Measurements from ENCODE around the gene ADTRP.

DNA sequence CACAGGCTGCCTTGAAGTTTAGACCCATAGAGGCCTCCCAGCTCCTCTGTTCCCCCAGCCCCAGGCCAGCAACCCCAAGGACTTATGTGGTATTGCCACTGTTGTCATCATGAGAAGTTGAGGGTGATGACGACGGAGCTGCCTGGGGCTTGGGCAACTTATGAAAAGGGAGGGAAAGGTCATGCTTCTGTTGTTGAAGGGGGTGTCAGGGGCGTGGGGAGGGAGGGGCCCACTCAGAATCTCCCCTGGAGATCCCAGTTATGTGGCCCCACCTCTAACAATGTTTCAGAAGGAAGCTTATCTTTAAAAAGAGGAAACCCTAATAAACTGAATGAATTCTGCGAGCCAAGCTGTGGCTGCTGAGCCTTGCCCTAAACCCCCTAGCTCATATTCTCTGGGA lies 4.2 kb downstream of the ADTRP start:
- no peak for TF ChIP-seq ARNTL (CRISPR knock-in tag; IDR thresholded peaks at IDR 0.05; ENCODE audit: borderline replicate concordance, low read depth)
- TF ChIP-seq PPARA (CRISPR knock-in tag; IDR thresholded peaks at IDR 0.05; ENCODE audit: borderline replicate concordance): no peak
- no peak for TF ChIP-seq ZNF565 (CRISPR knock-in tag; conservative IDR thresholded peaks at IDR 0.05; ENCODE audit: low read depth)
- TF ChIP-seq ESRRG (CRISPR knock-in tag; IDR thresholded peaks at IDR 0.05): no peak
- TF ChIP-seq TCF4 (CRISPR knock-in tag; IDR thresholded peaks at IDR 0.05; ENCODE audit: borderline replicate concordance): no peak
- TF ChIP-seq, protein P1, sequence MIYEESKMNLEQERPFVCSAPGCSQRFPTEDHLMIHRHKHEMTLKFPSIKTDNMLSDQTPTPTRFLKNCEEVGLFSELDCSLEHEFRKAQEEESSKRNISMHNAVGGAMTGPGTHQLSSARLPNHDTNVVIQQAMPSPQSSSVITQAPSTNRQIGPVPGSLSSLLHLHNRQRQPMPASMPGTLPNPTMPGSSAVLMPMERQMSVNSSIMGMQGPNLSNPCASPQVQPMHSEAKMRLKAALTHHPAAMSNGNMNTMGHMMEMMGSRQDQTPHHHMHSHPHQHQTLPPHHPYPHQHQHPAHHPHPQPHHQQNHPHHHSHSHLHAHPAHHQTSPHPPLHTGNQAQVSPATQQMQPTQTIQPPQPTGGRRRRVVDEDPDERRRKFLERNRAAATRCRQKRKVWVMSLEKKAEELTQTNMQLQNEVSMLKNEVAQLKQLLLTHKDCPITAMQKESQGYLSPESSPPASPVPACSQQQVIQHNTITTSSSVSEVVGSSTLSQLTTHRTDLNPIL (CRISPR knock-in tag; IDR thresholded peaks at IDR 0.05; ENCODE audit: low read depth): no peak
- TF ChIP-seq, protein P2, sequence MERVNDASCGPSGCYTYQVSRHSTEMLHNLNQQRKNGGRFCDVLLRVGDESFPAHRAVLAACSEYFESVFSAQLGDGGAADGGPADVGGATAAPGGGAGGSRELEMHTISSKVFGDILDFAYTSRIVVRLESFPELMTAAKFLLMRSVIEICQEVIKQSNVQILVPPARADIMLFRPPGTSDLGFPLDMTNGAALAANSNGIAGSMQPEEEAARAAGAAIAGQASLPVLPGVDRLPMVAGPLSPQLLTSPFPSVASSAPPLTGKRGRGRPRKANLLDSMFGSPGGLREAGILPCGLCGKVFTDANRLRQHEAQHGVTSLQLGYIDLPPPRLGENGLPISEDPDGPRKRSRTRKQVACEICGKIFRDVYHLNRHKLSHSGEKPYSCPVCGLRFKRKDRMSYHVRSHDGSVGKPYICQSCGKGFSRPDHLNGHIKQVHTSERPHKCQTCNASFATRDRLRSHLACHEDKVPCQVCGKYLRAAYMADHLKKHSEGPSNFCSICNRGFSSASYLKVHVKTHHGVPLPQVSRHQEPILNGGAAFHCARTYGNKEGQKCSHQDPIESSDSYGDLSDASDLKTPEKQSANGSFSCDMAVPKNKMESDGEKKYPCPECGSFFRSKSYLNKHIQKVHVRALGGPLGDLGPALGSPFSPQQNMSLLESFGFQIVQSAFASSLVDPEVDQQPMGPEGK (CRISPR knock-in tag; IDR thresholded peaks at IDR 0.05; ENCODE audit: borderline replicate concordance): no peak
- TF ChIP-seq GLIS3 (CRISPR knock-in tag; IDR thresholded peaks at IDR 0.05): no peak
- TF ChIP-seq ZNF70 (CRISPR knock-in tag; IDR thresholded peaks at IDR 0.05): no peak
- TF ChIP-seq, protein P3, sequence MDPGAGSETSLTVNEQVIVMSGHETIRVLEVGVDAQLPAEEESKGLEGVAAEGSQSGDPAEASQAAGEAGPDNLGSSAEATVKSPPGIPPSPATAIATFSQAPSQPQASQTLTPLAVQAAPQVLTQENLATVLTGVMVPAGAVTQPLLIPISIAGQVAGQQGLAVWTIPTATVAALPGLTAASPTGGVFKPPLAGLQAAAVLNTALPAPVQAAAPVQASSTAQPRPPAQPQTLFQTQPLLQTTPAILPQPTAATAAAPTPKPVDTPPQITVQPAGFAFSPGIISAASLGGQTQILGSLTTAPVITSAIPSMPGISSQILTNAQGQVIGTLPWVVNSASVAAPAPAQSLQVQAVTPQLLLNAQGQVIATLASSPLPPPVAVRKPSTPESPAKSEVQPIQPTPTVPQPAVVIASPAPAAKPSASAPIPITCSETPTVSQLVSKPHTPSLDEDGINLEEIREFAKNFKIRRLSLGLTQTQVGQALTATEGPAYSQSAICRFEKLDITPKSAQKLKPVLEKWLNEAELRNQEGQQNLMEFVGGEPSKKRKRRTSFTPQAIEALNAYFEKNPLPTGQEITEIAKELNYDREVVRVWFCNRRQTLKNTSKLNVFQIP (CRISPR knock-in tag; IDR thresholded peaks at IDR 0.05; ENCODE audit: borderline replicate concordance, low read depth): no peak

Data from SK-N-SH treated with all-trans-retinoic acid at 6 μM for 48 hours (cell line).